ENCODE results near the gene HS3ST3A1.

Gene HS3ST3A1

DNA sequence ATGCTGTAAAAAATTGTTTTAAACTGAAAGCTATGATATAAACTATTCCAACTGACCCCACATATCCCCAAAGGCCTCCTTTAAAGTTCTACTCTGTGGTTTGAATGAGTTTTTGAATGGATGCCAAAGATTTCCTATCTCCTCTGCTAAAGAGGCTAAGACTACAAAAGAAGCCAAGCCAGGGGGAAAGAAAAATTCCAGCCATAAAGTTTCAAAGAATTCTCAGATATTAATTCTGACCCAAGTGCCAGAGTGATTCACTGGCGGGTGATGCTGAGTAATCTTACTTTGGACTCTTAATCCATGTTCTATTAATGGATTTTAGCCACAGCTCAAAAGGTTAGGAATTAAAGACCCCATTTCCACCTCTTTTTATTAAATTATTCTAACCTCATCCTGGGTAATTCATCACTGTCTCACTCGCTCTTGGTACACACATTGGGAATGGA is 60.7 kb downstream of the HS3ST3A1 start:
- FAIRE-seq (no peak), DNase-seq (ENCODE audit: insufficient read length, low spot score) (no peak)

DNA sequence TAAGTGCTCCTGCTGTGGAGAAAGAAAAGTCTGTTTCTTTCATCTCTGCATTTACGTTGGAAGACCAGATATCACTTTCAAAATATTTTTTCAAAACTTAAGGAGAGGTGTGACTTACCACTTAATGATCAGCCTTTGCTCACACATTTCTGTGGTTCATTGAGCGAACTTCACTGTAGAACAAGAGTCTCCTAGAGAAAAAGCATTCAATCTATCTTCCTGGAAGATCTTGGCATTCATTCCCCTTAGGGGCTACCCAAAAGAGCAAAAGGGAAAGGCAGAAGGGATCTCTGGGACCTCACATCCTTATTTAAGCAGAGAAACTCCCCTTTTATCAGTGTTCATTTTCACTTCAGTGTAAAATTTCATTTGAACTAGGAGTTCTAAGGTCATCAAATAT is 61.2 kb downstream of the HS3ST3A1 start:
- no peak for FAIRE-seq
- DNase-seq (ENCODE audit: insufficient read length, low spot score), result no peak

DNA sequence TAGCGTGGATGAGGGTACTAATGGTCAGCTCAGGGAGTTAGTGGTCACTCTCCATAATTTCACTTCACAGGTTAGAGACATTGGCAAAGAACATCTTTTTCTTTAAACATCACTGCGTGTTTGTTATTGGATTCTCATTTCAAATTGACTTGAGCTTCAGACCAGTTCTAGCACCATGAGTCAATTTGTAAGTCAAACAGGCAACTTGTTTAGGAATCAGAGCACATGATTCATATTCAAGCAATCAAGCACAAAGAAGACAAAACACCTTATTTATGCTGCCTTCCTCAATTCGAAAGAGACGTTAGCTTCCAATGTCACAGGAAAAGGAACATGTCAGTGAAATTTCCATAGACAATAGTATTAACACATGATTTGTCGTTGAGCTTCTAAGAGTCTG is 62.3 kb downstream of the HS3ST3A1 start:
- DNase-seq (ENCODE audit: insufficient read length, low spot score), result no peak
- no peak for FAIRE-seq

DNA sequence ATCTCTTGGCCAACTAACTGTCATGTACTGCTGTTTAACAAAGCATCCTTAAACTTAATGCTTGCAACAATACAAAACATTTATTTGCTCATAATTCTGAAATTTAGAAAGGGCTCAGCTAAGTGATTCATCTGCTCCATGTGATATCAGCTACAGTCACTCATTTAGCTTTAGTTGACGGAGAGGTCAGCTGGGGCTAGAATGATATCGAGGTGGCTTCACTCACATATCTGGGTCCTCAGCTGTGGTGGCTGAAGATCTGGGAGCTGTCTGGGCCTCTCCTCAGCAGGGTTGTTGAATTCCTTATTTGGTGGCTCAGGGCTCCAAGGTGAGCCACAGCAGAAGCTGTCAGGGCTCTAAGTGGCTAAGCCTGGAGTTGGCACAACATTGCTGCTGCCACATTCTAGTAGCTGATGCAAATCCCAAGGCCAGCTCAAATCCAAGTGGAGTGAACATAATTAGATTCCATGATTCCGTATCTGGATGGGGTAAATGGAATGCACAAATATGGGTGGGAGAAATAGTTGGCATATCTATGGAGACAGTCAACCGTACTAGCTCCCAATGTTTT is 62.8 kb downstream of the HS3ST3A1 start:
- DNase-seq (ENCODE audit: insufficient read length, low spot score), result no peak

DNA sequence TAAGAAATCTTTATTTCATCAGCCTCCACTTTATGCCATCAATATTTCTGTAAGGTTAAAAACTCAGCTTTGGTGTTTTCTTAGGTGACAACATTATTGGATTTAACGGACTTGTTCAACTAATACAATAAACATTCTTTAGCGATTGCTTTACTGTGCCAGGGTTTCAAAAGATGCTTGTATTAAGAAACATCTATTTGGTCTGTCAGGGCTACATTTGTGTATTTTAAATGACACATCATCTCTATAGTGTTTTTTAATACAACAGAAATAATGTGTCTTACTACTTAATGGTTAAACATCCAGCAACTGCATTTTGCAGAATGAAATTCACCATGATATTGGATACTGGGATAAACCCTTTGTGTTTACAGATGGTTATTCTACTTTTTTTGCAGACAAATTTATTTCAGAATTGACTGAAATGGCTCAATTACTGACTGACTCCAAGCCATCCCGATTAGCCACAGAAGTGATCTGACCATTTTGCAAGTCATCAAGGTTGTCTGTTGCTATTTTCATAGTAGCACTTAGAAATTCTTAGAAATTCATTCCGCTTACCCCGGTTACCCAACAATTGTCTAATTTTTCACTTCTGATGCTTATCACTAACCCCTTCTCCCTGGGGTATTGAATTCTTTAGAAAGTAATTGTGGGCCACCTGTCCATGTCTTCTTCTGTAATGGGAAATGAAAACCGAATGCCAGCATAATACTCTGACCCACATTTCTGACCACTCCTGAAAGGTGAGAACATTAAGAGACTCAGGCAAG is 63.7 kb downstream of the HS3ST3A1 start:
- DNase-seq (ENCODE audit: insufficient read length, low spot score), result no peak
- no peak for FAIRE-seq

More for the DNA sequence above, 62.8 kb downstream of the HS3ST3A1 start:
- no peak for FAIRE-seq

- DNase-seq (ENCODE audit: insufficient read length, low spot score) (no peak), FAIRE-seq (no peak)
Observed at GRCh38 chr17:13537167-13537731, 64.5 kb downstream of the HS3ST3A1 start.

GRCh38 chr17:13534946-13535345 is 66.8 kb downstream of the HS3ST3A1 start:
- no peak for DNase-seq (ENCODE audit: insufficient read length, low spot score)
- no peak for FAIRE-seq

- DNase-seq (ENCODE audit: insufficient read length, low spot score) (no peak), FAIRE-seq (no peak)
Observed at GRCh38 chr17:13531721-13532120, 70.0 kb downstream of the HS3ST3A1 start.

DNA sequence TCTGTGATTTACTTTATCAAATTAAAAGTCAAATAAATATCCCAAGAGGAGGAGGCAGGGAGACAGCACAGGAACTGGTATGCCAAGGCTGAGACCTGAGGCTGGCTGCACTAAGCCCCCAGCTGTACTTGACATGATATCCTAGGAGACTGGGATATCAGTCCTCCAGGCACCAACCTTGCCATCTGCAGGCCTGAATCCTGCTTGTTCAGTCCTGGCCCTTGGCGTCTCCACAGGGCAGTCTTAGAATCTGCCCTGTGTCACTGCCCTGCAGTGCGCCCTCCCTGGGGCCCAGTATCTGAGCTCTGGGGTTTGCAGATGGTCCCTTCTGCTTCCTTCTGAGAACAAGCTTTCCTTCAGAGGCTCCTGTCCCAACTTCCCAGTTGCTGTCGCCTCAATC is 75.9 kb downstream of the HS3ST3A1 start:
- FAIRE-seq, result no peak
- DNase-seq (ENCODE audit: insufficient read length, low spot score), result no peak

DNA sequence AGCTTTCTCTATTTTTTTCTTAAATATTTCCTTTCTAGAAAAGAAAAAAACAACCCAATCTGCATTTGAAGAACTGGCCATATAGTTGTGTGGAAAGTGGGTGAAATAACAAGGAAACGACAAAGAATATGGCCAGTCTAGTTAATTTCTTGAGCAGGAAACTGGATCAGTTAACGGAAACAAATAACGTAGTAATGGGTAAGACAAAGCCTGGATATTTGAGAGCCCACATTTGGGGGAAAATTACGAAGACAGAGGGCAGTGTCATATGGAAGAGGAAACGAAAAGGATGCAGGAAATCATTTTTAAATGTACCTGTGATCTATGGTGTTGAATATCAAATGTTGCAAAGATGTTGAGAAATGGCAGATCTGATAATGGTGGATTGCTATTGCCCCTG is 78.6 kb downstream of the HS3ST3A1 start:
- no peak for DNase-seq (ENCODE audit: insufficient read length, low spot score)
- no peak for FAIRE-seq

- FAIRE-seq (no peak), DNase-seq (ENCODE audit: insufficient read length, low spot score) (no peak)
Observed at GRCh38 chr17:13522749-13523148, 79.0 kb downstream of the HS3ST3A1 start.

GRCh38 chr17:13521784-13522183 is 79.9 kb downstream of the HS3ST3A1 start:
- no peak for DNase-seq (ENCODE audit: insufficient read length, low spot score)
- FAIRE-seq, result no peak

GRCh38 chr17:13520899-13521572 is 80.7 kb downstream of the HS3ST3A1 start:
- no peak for FAIRE-seq

DNA sequence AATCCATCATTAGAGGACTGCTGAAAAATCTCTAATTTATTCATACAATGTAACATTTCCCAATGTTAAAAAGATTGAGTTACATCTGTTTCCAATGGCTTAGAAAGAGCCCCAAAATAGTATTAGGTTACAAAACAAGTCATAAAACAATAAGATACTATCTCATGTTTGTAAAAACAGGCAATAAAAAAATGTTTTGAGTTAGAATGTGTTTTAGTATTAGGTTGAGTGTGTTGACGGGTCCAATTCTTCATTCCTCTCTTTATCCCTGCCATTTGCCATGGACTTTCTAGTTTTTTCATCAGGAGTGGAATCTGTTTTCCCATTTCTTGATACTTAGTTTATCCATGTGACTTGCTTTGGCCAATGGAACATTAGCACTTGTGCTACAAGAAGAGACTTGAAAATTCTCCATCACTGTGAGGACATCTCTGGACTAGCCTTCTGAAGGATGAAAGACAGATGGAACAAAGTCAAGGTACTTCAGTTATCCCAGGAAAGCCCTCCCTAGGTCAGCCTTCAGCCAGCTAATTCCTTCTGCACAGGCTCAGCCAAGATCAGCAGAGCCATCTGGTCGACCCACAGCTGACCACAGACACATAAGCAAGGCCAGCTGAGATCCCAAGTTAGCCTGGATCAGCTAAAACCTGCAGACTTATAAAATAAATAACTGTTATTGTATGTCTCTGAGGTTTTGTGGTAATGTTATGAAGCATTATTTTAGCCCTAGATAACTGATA is 83.3 kb downstream of the HS3ST3A1 start:
- FAIRE-seq (no peak), DNase-seq (ENCODE audit: insufficient read length, low spot score) (no peak)

More at GRCh38 chr17:13520899-13521572, 80.7 kb downstream of the HS3ST3A1 start:
- DNase-seq (ENCODE audit: insufficient read length, low spot score), result no peak

GRCh38 chr17:13513039-13513405 is 88.7 kb downstream of the HS3ST3A1 start:
- DNase-seq (ENCODE audit: insufficient read length, low spot score) (no peak), FAIRE-seq (no peak)

- FAIRE-seq (no peak), DNase-seq (ENCODE audit: insufficient read length, low spot score) (no peak)
Observed at GRCh38 chr17:13510062-13510461, 91.7 kb downstream of the HS3ST3A1 start.

- no peak for FAIRE-seq
Observed at GRCh38 chr17:13509527-13509926, 92.2 kb downstream of the HS3ST3A1 start.

GRCh38 chr17:13508896-13509295 is 92.8 kb downstream of the HS3ST3A1 start:
- no peak for FAIRE-seq
- no peak for DNase-seq (ENCODE audit: insufficient read length, low spot score)

More at GRCh38 chr17:13509527-13509926, 92.2 kb downstream of the HS3ST3A1 start:
- DNase-seq (ENCODE audit: insufficient read length, low spot score), result no peak

- DNase-seq (ENCODE audit: insufficient read length, low spot score) (no peak), FAIRE-seq (no peak)
Observed at GRCh38 chr17:13503526-13503925, 98.2 kb downstream of the HS3ST3A1 start.

GRCh38 chr17:13502263-13502662 is 99.5 kb downstream of the HS3ST3A1 start:
- DNase-seq (ENCODE audit: insufficient read length, low spot score) (no peak), FAIRE-seq (no peak)

GRCh38 chr17:13500947-13501346 is 100.8 kb downstream of the HS3ST3A1 start:
- no peak for FAIRE-seq

More at GRCh38 chr17:13500947-13501346, 100.8 kb downstream of the HS3ST3A1 start:
- no peak for DNase-seq (ENCODE audit: insufficient read length, low spot score)

All from GM19239 (cell line).